Measurements from ENCODE around the gene LRRD1.
"Not testable (repeated sequence)": the region's sequence is repeated elsewhere in the genome, so short reads cannot be mapped to it uniquely, and the experiment has no call there.

The LRRD1 gene

GRCh38 chr7:92178928-92179924, at the start of gene LRRD1:
Gene LRRD1, minus strand, starts transcription at chr7:92179142. Its CDS starts 13,940 bp downstream, at chr7:92165202.
- peak; percentile 73 to 74 for DNase-seq (ENCODE audit: low read depth in 2 of 2)

GRCh38 chr7:92228742-92229141, 49.8 kb upstream of the LRRD1 start:
- DNase-seq (ENCODE audit: low read depth in 2 of 2), result no peak

- DNase-seq (ENCODE audit: low read depth in 2 of 2), result no peak
Measured at GRCh38 chr7:92228100-92228499, 49.2 kb upstream of the LRRD1 start.

GRCh38 chr7:92226981-92227380, 48.0 kb upstream of the LRRD1 start:
- DNase-seq (ENCODE audit: low read depth in 2 of 2), result no peak

- no peak for DNase-seq (ENCODE audit: low read depth in 2 of 2)
Measured at GRCh38 chr7:92221766-92222165, 42.8 kb upstream of the LRRD1 start.

- DNase-seq (ENCODE audit: low read depth in 2 of 2), result no peak
Measured at GRCh38 chr7:92206672-92207071, 27.7 kb upstream of the LRRD1 start.

GRCh38 chr7:92205987-92206386, 27.0 kb upstream of the LRRD1 start:
- DNase-seq (ENCODE audit: low read depth in 2 of 2), result no peak

GRCh38 chr7:92200791-92201190, 21.8 kb upstream of the LRRD1 start:
- no peak for DNase-seq (ENCODE audit: low read depth in 2 of 2)

GRCh38 chr7:92192326-92192725, 13.4 kb upstream of the LRRD1 start:
- no peak for DNase-seq (ENCODE audit: low read depth in 2 of 2)

GRCh38 chr7:92189246-92189645, 10.3 kb upstream of the LRRD1 start:
- DNase-seq (ENCODE audit: low read depth in 2 of 2), result not testable (repeated sequence)

- DNase-seq (ENCODE audit: low read depth in 2 of 2), result not testable (repeated sequence)
Measured at GRCh38 chr7:92184294-92184693, 5.4 kb upstream of the LRRD1 start.

GRCh38 chr7:92177362-92177761, 1.6 kb downstream of the LRRD1 start:
- no peak for DNase-seq (ENCODE audit: low read depth in 2 of 2)

- DNase-seq (ENCODE audit: low read depth in 2 of 2), result not testable (repeated sequence)
Measured at GRCh38 chr7:92169529-92169928, 9.4 kb downstream of the LRRD1 start.

GRCh38 chr7:92161271-92161670, 17.7 kb downstream of the LRRD1 start:
- DNase-seq (ENCODE audit: low read depth in 2 of 2), result no peak

- no peak for DNase-seq (ENCODE audit: low read depth in 2 of 2)
Measured at GRCh38 chr7:92158660-92159575, 20.0 kb downstream of the LRRD1 start.

- no peak for DNase-seq (ENCODE audit: low read depth in 2 of 2)
Measured at GRCh38 chr7:92156990-92157389, 22.0 kb downstream of the LRRD1 start.

- DNase-seq (ENCODE audit: low read depth in 2 of 2), result no peak
Measured at GRCh38 chr7:92155108-92155739, 23.7 kb downstream of the LRRD1 start.

GRCh38 chr7:92150450-92151017, 28.4 kb downstream of the LRRD1 start:
- no peak for DNase-seq (ENCODE audit: low read depth in 2 of 2)

- DNase-seq (ENCODE audit: low read depth in 2 of 2), result no peak
Measured at GRCh38 chr7:92149736-92150239, 29.2 kb downstream of the LRRD1 start.

- not testable (repeated sequence) for DNase-seq (ENCODE audit: low read depth in 2 of 2)
Measured at GRCh38 chr7:92143192-92143880, 35.6 kb downstream of the LRRD1 start.

GRCh38 chr7:92142791-92143190, 36.2 kb downstream of the LRRD1 start:
- DNase-seq (ENCODE audit: low read depth in 2 of 2), result not testable (repeated sequence)
